ENCODE measurements around the gene CX3CL1. TPM values are rescaled to one million over a fixed set of nuclear protein-coding genes. Genes with fewer than 3 reads are reported as not detected.

Gene CX3CL1
- total and polyA plus RNA-seq, 10 of the 15 experiments (the other 5 are each of a cell fraction or from before 2014, with no cell fraction given) = 0.03 to 1.2 (median 0.46) TPM

GRCh38 chr16:57329718-57330327 is 42.5 kb upstream of the CX3CL1 start (continued):
- TF ChIP-seq, protein P1, sequence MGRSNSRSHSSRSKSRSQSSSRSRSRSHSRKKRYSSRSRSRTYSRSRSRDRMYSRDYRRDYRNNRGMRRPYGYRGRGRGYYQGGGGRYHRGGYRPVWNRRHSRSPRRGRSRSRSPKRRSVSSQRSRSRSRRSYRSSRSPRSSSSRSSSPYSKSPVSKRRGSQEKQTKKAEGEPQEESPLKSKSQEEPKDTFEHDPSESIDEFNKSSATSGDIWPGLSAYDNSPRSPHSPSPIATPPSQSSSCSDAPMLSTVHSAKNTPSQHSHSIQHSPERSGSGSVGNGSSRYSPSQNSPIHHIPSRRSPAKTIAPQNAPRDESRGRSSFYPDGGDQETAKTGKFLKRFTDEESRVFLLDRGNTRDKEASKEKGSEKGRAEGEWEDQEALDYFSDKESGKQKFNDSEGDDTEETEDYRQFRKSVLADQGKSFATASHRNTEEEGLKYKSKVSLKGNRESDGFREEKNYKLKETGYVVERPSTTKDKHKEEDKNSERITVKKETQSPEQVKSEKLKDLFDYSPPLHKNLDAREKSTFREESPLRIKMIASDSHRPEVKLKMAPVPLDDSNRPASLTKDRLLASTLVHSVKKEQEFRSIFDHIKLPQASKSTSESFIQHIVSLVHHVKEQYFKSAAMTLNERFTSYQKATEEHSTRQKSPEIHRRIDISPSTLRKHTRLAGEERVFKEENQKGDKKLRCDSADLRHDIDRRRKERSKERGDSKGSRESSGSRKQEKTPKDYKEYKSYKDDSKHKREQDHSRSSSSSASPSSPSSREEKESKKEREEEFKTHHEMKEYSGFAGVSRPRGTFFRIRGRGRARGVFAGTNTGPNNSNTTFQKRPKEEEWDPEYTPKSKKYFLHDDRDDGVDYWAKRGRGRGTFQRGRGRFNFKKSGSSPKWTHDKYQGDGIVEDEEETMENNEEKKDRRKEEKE (IDR thresholded peaks at IDR 0.05) = no peak
- TF ChIP-seq POLR2AphosphoS2 (IDR thresholded peaks at IDR 0.05; ENCODE audit: low read depth, low read length) (no peak), IKZF2 (IDR thresholded peaks at IDR 0.05) (peak; percentile 29 to 40; a peak in 1 of 4 replicates), ZBTB11 (CRISPR knock-in tag; IDR thresholded peaks at IDR 0.05) (no peak), RUNX3 (IDR thresholded peaks at IDR 0.05; ENCODE audit: low read length) (0 out of 2 replicates have a peak, but pooled peaks have one; percentile 23), CBX3 (IDR thresholded peaks at IDR 0.05; ENCODE audit: borderline replicate concordance, low read depth) (no peak), JUNB (IDR thresholded peaks at IDR 0.05) (peak; percentile 79), FOXK2 (IDR thresholded peaks at IDR 0.05) (no peak), NR2F1 (conservative IDR thresholded peaks at IDR 0.05) (no peak), HDGF (IDR thresholded peaks at IDR 0.05) (no peak), MYC (IDR thresholded peaks at IDR 0.05; ENCODE audit: insufficient read depth, insufficient read length, insufficient replicate concordance, low read length, severe bottlenecking) (no peak), SIN3A (IDR thresholded peaks at IDR 0.05; ENCODE audit: low read depth, low read length) (no peak), CREB1 (IDR thresholded peaks at IDR 0.05; ENCODE audit: low read depth) (no peak), SMC3 (IDR thresholded peaks at IDR 0.05; ENCODE audit: borderline replicate concordance, low read length) (no peak), MEF2A (IDR thresholded peaks at IDR 0.05; ENCODE audit: insufficient read depth, low read depth, low read length) (peak; percentile 70; the same call in 1 of the 2 replicates), EZH2 (IDR thresholded peaks at IDR 0.05; ENCODE audit: borderline replicate concordance, control insufficient read depth, low read depth, low read length) (no peak), KLF5 (IDR thresholded peaks at IDR 0.05; ENCODE audit: partially characterized antibody) (no peak)
- TF ChIP-seq, protein P2, sequence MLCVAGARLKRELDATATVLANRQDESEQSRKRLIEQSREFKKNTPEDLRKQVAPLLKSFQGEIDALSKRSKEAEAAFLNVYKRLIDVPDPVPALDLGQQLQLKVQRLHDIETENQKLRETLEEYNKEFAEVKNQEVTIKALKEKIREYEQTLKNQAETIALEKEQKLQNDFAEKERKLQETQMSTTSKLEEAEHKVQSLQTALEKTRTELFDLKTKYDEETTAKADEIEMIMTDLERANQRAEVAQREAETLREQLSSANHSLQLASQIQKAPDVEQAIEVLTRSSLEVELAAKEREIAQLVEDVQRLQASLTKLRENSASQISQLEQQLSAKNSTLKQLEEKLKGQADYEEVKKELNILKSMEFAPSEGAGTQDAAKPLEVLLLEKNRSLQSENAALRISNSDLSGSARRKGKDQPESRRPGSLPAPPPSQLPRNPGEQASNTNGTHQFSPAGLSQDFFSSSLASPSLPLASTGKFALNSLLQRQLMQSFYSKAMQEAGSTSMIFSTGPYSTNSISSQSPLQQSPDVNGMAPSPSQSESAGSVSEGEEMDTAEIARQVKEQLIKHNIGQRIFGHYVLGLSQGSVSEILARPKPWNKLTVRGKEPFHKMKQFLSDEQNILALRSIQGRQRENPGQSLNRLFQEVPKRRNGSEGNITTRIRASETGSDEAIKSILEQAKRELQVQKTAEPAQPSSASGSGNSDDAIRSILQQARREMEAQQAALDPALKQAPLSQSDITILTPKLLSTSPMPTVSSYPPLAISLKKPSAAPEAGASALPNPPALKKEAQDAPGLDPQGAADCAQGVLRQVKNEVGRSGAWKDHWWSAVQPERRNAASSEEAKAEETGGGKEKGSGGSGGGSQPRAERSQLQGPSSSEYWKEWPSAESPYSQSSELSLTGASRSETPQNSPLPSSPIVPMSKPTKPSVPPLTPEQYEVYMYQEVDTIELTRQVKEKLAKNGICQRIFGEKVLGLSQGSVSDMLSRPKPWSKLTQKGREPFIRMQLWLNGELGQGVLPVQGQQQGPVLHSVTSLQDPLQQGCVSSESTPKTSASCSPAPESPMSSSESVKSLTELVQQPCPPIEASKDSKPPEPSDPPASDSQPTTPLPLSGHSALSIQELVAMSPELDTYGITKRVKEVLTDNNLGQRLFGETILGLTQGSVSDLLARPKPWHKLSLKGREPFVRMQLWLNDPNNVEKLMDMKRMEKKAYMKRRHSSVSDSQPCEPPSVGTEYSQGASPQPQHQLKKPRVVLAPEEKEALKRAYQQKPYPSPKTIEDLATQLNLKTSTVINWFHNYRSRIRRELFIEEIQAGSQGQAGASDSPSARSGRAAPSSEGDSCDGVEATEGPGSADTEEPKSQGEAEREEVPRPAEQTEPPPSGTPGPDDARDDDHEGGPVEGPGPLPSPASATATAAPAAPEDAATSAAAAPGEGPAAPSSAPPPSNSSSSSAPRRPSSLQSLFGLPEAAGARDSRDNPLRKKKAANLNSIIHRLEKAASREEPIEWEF (IDR thresholded peaks at IDR 0.05; ENCODE audit: insufficient replicate concordance, low read depth, low read length) = no peak
